HG03159 (cell line): ENCODE results near the gene UST.
A peak's percentile ranks its signal among the peaks of the same experiment; 100 is the strongest.
"Not testable (repeated sequence)": the region's sequence is repeated elsewhere in the genome, so short reads cannot be mapped to it uniquely, and the experiment has no call there.

Experiments
- ATAC-seq: cut with Tn5 transposase; IDR thresholded peaks from one replicate; pipeline ENCODE4 v1.9.1; 2021; ENCODE audit warnings: mild to moderate bottlenecking, moderate library complexity; ENCODE audit not compliant: unreplicated experiment

The UST gene

DNA sequence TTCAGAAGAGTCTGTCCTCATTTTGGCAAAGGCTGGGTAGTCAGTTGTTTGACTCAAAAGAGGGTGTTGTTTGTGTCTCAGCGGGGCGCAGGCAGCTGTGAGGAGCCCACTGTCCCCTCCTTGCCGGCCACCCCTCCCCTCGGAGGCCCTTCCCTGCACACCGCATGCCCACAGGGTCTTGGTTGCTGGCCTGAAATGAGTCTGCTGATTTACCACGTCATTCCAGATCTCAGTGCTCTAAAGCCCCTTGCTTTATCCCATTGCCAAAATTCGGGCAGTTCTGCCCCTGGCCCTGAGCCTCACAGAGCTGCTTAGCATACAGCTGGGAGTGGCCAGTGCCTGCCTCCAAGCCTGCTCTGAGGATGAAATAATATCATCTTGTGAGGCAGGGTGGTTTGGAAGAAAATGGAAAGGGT, 220.7 kb downstream of the UST start:
- no peak for ATAC-seq

DNA sequence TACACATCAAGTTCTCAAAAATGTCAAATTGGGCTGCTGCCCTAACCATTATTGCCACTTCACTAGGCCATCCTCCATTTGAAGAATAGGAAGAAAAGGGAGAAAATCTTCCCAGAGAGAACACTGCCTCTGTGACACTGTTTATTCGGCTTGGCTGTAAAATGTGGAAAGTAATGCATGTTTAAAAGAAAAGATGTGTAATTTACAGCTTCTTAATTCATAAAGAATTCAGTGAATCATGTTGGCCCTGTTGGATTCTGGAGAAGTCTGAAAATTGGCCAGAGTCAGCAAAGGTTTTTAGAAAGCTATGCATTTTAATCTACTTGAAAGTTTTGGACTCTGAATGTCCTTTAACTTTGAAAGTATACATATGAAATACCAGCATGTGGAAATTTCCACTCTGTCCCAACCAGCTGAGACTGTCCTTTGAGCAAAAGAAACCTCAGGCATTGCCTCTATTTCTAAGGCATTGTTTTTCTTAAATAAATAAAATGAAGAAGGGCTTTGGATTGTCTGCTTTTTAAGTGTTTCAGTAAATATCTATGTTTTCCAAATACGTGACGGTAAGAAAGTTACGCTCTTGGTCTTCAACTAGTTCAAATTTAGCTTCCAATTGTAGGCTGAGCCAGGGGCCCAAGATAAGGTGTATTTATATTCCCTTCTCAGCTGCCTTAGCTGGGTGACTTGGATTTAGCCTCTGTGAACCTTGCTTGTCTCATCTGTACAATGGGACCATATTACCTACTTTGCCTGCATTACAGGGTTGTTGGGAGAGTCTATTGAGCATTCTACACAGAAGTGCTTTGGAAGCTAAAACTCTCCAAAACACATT, 222.2 kb downstream of the UST start:
- no peak for ATAC-seq

DNA sequence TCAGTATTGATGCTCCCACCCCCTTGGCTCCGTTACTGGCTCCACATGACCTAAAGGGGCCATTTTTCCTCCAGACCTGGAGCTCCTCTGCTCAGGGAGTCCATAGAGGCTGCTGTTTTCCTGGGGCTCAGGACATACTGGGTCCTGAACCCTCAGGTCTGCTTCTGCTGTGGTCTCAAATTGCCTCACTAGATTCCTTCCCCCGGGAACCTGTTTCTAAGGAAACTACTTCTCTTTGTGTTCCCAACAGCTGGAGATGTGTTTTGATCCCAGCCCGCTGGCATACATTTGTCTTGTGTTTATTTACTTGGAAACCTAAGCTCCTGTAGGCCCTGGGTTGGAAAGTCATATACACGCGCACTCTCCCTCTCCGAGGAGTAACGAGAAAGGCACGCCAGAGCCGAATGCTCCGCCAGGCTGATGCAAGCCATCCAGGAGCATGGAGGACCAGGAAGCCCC, 222.8 kb downstream of the UST start:
- ATAC-seq, result no peak

DNA sequence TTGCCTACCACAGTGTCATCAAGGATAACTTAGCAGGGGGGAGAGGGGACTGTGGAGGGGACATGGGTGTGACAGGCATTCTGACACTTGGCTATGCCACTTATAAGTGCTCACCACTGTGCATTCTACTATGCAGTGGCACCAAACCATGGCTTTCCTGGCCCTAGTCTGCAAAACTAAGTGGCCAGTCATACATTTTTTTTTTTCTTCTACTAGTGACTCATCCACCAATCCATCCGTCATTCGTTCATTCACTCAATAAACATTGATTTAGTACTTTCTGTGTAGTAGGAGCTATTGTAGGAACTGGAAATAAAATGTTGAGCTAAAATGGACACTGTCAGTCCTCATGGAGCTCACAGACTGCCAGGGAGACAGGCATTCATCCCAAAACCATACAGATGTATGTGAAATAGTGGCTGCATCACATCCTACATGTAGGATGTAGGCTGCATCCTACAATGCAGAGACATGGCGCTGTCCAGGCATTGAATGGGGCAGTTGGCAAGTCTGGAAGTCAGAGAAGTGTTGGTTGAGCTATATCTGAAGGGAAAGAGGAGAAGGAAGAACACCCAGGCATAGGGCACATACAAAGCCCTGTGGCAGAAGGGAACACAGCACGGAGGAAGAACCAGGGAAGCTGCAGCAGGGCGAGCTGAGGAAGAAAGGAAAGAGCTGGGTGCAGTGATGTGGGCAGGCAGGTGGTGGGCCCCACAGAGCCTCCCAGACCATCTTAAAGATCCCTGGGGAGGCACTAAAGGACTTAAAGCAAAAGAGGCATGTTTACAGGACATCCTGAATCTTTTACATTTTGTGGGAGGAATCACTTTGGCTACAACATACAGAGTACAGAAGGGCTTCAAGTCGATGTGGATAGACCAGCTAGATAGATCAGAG, 224.4 kb downstream of the UST start:
- no peak for ATAC-seq

DNA sequence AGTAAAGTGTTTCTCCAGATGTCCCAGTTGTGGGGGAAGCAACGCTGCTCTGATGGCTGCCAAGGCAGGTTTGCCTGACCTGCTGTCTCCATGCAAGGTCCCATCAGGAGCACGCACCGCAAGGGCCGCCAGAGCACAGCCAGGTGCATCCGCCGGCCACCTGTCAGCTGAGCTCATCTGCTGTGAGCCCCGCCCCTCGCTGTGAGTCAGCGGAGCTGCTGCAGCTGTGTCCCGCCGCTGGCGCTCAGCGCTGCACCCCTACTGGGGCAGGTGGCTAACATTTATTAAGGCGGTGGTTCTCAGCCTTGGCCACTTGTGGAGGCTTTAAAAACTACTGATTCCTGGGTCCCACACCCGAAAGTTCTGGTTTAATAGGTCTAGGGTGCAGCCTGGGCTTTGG, 225.7 kb downstream of the UST start:
- peak; percentile 85 for ATAC-seq

DNA sequence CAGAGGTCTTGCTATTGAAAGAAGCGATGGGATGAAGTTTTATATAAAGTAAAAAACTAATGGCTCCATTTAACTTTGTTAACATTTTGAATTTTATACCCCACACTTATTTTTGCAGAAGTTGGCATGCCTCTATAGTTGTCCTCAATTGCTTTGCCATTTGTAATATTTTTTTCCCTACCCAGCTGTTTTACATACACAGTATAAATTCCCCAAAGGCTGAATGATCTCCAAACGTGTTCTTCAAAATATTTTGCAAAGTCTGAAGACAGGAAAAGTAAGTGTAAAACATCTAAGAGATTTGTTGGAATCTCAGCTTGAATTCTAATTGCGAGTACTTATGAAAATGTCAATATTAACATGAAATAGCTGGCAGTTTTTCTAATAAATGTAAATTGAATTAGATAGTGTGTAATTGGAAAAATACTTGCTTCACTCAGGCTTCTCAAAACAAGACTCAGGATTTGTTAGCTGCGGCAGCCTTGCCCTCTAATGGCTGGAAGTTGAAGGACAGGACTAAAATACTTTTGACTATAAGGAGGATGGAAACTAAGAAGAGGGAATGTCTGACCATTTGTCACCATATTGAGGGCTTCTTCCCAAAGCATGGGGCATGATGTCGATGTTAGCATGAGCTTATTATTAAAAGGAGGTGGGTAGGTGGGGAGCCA, 226.8 kb downstream of the UST start:
- no peak for ATAC-seq

DNA sequence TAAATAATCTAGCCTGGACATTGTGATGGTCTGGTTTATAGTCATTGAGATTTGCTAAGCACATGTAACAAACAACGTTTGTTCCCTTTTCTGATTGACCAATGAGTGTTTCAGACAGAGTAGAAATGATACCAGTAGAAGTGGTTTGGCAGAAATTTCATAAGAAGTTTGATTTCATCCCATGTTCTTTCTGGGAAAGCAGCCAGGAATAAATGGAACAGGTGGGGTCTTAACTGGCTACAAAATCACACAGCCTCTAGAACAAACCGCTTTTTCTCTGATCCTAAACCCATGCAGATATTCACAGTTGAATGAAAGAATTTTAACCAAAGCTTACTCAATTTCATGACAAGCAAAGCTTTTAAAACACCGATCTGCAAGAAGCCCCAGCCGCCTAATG, 227.5 kb downstream of the UST start:
- ATAC-seq, result no peak

DNA sequence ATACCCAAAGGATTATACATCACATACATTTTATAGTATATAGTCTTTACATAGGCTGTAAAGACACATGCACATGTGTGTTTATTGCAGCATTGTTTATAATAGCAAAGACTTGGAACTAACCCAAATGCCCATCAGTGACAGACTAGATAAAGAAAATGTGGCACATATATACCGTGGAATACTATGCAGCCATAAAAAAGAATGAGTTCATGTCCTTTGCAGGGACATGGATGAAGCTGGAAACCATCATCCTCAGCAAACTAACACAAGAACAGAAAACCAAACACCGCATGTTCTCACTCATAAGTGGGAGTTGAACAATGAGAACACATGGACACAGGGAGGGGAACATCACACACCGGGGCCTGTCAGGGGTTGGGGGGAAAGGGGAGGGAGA, 231.5 kb downstream of the UST start:
- ATAC-seq, result not testable (repeated sequence)

DNA sequence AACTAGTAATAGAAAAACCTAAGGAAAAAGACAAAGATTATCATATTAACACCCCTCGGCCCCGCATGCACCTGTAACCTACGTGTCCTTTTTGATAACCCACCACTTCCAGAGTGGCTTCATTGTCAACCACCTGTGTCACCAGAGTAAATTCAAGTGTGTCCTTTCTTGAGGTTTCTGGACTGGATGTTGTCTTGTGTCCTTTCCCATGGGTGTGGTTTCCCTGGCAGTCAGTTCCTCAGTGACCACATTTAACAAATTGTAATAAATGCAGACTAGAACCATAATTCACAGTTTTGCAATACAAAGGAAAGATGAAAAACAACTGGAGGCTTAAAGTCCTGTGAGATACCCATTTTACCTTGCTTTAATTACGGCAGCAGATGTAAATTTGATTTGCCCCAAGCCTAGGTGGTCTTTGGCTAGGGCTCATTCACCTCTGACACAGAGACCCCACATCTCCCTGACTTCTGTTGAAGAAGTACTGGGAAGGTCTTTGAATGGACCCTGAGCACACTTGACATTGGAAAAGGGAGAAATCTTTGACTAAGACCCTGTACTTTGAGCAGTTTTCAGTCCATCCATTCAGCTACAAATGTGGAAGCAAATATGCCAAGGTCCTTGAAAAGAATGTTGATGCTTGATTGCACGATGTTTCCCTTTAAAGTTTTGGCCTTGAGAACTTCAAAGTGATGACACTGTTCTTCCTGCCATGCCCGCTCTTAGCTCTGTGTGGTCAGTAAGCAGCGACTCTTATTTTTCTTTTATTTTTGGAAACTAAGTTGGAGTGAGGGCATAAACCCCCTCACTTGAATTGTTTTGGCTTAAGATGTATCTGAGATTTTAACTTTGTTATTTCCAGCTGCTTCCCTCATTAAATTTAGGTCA, 232.4 kb downstream of the UST start:
- ATAC-seq, result no peak

DNA sequence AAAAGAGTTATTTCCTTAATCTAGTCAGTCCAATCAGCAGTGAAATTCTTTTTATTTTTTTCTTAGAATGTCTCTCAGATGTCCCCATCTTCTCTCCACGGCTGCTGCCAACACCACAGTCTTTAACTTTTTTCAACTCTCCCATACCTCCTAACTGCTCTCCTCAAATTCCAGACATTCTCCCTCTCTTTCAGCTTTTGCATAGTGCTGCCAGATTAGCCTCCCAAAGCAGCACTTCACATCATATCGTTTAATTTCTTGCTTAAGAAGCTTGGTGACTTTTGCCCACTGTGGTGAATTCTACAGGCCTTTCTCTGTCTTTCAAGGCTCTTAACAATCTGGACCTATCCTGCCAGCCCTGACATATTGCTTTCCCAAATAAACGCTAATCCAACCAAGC, 233.4 kb downstream of the UST start:
- ATAC-seq, result no peak

DNA sequence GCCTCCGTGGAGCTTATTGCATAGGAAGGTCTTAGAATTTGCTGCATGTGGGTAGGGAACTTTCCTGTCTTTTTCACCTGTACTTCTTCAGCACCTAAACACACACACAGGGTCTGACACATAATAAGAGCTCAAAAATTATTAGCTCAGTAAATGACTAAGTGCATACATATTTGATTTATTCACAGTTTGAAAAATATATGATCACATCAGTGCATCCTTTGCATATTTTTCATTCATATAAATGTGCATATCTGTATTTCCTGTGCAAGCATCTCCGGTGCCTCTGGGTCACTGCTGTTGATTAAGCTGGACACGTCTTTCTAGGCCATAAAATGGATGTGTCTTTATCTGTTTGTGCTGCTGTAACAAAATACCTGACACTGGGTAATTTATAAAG, 234.7 kb downstream of the UST start:
- no peak for ATAC-seq

DNA sequence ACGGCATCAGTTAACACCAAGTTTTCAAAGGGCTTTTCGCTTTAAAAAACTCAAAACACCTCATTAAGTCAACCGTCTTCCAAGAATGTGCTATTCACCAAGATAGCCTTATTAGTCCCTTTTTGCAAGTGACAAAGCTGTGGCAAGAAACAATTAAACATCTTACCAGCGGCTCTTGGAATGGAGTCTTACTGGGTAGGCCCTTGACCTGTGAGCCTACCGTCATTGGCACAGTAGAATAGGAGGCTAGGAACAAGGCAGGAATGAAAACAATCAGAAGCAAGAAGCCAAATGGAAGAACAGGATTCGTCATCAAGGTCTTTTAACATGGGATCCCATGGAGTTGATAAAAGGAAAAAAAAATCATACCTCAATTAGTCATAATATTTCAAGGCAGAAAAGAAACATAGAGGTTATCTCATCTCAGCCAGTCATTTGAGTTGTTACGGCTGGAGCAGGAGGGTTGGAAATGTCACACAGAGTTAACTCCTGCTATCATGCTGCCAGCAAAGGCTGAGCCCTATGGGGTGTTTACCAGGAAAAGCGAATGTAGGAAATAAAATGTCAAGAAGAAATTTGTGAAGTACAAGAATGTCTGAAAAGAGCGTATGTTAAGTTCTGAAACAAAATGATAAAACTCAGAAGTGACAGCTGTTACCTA, 236.4 kb downstream of the UST start:
- ATAC-seq, result no peak

DNA sequence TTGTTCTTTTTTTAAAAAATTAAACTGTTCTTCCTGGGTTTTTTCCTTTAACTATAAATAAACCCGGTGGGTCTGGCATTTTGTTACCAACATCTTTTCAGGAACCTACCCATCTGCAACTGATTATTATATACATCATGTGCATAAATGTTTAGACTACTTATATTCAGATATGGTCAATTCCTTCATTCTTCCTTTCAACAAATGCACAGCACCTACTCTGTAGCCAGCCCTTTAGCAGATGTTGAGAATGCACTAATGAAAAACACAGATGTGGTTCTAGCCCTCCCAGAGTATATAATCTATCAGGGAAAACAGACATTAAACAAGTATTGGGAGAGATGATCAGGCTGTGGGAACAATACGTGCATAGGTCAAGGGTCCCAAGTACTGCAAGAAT, 237.1 kb downstream of the UST start:
- no peak for ATAC-seq

DNA sequence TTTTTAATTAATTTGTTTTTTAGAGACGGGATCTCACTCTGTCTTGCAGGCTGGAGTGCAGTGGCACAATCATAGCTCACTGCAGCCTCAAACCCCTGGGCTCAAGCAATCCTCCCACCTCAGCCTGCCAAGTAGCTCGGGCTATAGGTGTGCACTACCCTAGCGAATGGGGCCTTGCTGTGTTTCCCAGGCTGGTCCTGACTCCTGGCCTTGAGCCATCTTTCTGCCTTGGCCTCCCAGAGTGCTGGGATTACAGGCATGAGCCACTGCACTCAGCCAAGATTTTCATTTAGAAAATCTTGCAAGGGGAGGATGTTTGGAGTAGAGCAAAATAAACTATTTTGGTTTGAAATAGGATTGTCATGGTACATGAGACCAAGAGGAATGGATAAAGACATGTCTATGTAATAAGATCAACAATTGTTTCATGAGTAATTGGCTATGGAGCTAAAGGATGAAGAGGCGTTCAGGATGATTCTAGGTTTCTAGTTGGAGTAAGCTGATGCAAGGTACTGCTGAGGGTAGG, 237.8 kb downstream of the UST start:
- ATAC-seq, result no peak

DNA sequence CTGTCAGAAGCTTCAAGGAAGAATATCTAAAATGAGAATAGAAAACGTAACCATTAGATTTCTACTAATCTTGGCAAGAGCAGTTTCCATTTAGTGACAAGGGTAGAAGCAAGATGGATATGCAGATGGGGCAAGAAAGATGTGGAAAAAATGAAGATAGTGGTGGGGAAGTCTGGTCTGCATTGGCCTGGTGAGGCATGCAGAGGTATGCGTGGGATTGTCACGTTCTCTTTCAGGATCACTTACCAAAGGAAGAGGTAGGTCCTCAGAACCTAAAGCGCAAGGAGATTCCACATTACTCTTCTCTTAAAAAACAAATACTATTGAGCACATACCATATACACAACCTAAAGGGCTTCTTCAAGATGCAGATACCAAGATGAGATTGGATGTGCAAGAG, 238.7 kb downstream of the UST start:
- no peak for ATAC-seq

DNA sequence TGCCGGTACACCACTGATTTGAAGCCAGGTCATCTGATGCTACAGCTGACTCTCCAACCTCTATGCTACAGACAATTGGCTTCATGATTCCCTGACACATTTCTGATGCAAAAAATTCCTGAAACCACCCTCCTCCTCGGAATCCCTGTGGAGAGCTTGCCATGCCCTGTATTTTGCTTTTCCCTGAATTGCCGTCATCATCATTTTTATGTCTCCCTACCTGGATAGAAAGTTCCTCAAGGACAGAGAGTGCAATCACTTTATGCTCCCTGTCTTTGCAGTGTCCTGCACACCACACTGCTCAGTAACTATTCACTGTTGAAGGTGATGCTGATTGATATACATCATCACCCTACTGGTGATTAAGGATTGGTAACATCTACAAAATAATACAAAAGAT, 239.8 kb downstream of the UST start:
- no peak for ATAC-seq

DNA sequence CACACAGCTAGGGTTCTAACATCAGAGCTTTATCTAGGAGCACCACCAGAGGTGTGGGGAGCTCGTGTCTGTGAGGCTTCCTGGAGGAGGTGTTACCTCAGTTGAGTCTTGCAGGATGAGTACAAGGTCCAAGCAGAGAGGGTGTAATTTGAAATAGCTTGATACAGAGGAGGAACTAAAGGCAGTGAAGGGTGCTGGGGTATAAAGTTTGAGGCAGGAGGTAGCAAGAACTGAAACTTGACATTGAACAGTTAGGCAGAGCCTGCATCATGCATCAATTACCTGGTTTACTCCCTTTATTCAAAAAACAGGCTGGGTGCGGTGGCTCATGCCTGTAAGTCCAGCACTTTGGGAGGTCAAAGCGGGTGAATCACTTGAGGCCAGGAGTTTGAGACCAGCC, 241.2 kb downstream of the UST start:
- ATAC-seq, result no peak

DNA sequence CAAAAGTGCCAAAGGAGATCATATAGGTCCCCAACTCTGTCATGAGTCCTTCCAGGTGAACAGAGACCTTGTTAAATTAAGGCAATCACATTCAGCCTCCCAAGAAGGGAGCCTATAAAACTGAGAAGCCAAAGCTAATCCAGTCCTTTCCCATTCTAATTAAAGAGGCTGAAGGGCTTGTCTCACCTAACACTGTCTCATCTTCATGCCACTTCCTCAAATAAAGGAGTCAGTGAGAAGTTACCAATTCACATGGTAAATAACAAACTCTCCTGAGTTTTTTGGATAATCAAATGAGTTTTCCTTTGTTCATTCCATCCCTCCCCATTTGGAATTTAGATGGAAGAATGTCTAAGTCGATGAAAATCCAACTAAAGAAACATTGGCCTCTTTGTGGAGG, 242.8 kb downstream of the UST start:
- no peak for ATAC-seq

DNA sequence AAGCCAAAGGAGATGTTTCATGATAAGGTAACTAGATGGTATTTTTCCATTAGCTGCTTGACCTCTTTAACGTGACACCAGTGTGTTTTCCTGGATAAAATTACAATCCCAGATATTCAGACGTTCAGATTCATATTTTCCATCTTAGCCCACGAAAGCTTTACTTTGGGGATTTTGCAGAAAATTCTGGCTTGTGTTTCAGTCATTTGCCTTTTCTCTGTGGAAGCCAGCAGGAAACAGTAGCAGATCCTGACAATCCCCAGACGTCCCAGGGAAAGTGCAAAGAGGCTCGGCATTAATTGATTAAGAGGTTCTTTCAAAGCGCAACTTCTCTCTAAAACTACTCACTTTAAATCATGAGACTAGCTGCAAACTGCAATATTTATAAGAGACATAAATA, 243.6 kb downstream of the UST start:
- ATAC-seq, result no peak

DNA sequence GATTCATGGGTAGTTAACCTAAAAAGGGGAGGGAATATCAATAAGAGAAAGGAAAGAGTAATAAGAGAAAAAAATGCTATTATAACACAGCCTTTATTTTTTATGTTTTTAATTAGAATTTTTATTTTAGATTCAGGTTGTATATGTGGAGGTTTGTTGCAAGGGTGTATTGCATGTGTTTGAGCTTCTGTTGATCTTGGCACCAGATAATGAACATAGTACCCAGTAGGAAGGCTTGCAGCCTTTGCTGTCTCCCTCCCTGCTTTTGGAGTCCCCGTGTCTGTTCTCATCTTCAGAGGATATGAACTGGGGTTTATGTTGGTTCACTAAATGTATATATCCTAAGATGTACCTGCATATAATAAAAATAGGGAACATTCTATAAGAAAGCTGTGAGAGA, 250.0 kb downstream of the UST start:
- no peak for ATAC-seq
